Colonic mucosa (tissue), 4 donors: ENCODE measurements around the gene AHCTF1. TPM values are rescaled to one million over a fixed set of nuclear protein-coding genes. Genes with fewer than 3 reads are reported as not detected.
"Not testable (repeated sequence)": the region's sequence is repeated elsewhere in the genome, so short reads cannot be mapped to it uniquely, and the experiment has no call there.

Experiments used
- DNase-seq: peaks from one replicate; pipeline ENCODE4 v3.0.0-alpha.2; 2020
- H3K27ac ChIP-seq: fragments of 200-600 bp; one replicate; pipeline ENCODE4 v1.8.0; 2021
- H3K27me3 ChIP-seq: fragments of 200-600 bp; one replicate; pipeline ENCODE4 v1.8.0; 2021
- H3K36me3 ChIP-seq: fragments of 200-600 bp; one replicate; pipeline ENCODE4 v1.8.0; 2021
- H3K4me1 ChIP-seq: fragments of 200-600 bp; one replicate; pipeline ENCODE4 v1.8.0; 2021; ENCODE audit warnings: mild to moderate bottlenecking
- H3K4me3 ChIP-seq: fragments of 200-600 bp; one replicate; pipeline ENCODE4 v1.8.0; 2021
- H3K9ac ChIP-seq, 2 donors: one replicate each; pipeline ENCODE4 v1.7.0; 2013; ENCODE audit warnings: control low read depth in 2 of 2, low read depth in 2 of 2, low read length in 2 of 2
- H3K9me3 ChIP-seq: fragments of 200-600 bp; one replicate; pipeline ENCODE4 v1.8.0; 2021
- CTCF ChIP-seq: fragments of 200-600 bp; IDR thresholded peaks from one replicate; pipeline ENCODE4 v1.8.0; 2022; ENCODE audit warnings: antibody characterized with exemption, mild to moderate bottlenecking
- intact Hi-C: fragments of 100-400 bp; cut with DNase I; formaldehyde crosslinking; loops from one replicate; pipeline ENCODE4 v1.14.1; 2022
- total RNA-seq, 2 donors: library from RNA; stranded (reverse); fragmentation: NEBNext Ultra II Directional in 1 of 2; extraction: Animal tissue kit (Norgen Biotek cat#: 25700) in 1 of 2; gene quantifications; one replicate each; pipeline ENCODE4 v1.2.1, GENCODE V29; 2021
- donor health status: healthy.
- donor health status: DM: no; HTN: no; CAD: no.
- donor health status: DM: no; HTN: no; CAD: no.

AHCTF1 gene
- total RNA-seq, 2 donors from 2014 or later, result 22.8 to 24.5 TPM

GRCh38 chr1:246828818-246829217 is 102.9 kb downstream of the AHCTF1 start:
- Histone ChIP-seq H3K27ac (no peak overlapping the region), H3K4me3 (no peak overlapping the region), H3K9me3 (no peaks in the 10 kb centered on the region), H3K27me3 (no peaks in the 10 kb centered on the region), H3K9ac (no peak overlapping the region), H3K4me1 (no peaks in the 10 kb centered on the region), H3K36me3 (no peaks in the 10 kb centered on the region)
- no peak for TF ChIP-seq CTCF
- DNase-seq, result no peak
- intact Hi-C loops, result no loop called here

- no peak overlapping the region for H3K9ac ChIP-seq
- H3K4me1 ChIP-seq, result no peaks in the 10 kb centered on the region
- TF ChIP-seq CTCF, result no peak
Measured at GRCh38 chr1:246827396-246827795, 104.4 kb downstream of the AHCTF1 start.

GRCh38 chr1:246825557-246826175 is 106.1 kb downstream of the AHCTF1 start:
- no peaks in the 10 kb centered on the region for H3K27me3 ChIP-seq
- no peak overlapping the region for H3K9ac ChIP-seq
- no peaks in the 10 kb centered on the region for H3K36me3 ChIP-seq
- no peak overlapping the region for H3K27ac ChIP-seq
- intact Hi-C loops, result no loop called here
- no peak overlapping the region for H3K4me3 ChIP-seq
- no peaks in the 10 kb centered on the region for H3K9me3 ChIP-seq
- TF ChIP-seq CTCF, result no peak
- no peaks in the 10 kb centered on the region for H3K4me1 ChIP-seq
- no peak for DNase-seq

More at GRCh38 chr1:246827396-246827795, 104.4 kb downstream of the AHCTF1 start:
- intact Hi-C loops, result no loop called here
- no peaks in the 10 kb centered on the region for H3K9me3 ChIP-seq
- no peak overlapping the region for H3K4me3 ChIP-seq
- no peaks in the 10 kb centered on the region for H3K27me3 ChIP-seq
- H3K27ac ChIP-seq, result no peak overlapping the region
- no peak for DNase-seq
- H3K36me3 ChIP-seq, result no peaks in the 10 kb centered on the region

- TF ChIP-seq CTCF, result no peak
- Histone ChIP-seq H3K4me1 (no peaks in the 10 kb centered on the region), H3K36me3 (no peaks in the 10 kb centered on the region), H3K27ac (no peak overlapping the region), H3K9ac (no peak overlapping the region), H3K9me3 (no peaks in the 10 kb centered on the region), H3K27me3 (no peaks in the 10 kb centered on the region), H3K4me3 (no peak overlapping the region)
- intact Hi-C loops, result no loop called here
- no peak for DNase-seq
Measured at GRCh38 chr1:246824541-246824940, 107.2 kb downstream of the AHCTF1 start.

- intact Hi-C loops, H3K4me3 ChIP-seq, H3K9me3 ChIP-seq, H3K27me3 ChIP-seq, H3K4me1 ChIP-seq, H3K9ac ChIP-seq, DNase-seq, H3K27ac ChIP-seq, H3K36me3 ChIP-seq: not testable (repeated sequence)
Measured at GRCh38 chr1:246822154-246822553, 109.6 kb downstream of the AHCTF1 start.

GRCh38 chr1:246820666-246821065 is 111.1 kb downstream of the AHCTF1 start:
- intact Hi-C loops, result no loop called here
- H3K27me3 ChIP-seq, result no peaks in the 10 kb centered on the region

GRCh38 chr1:246817778-246818177 is 114.0 kb downstream of the AHCTF1 start:
- DNase-seq, H3K36me3 ChIP-seq: not testable (repeated sequence)

More at GRCh38 chr1:246820666-246821065, 111.1 kb downstream of the AHCTF1 start:
- no peak overlapping the region for H3K27ac ChIP-seq
- DNase-seq, result no peak
- H3K4me1 ChIP-seq, result no peaks in the 10 kb centered on the region
- H3K4me3 ChIP-seq, result no peak overlapping the region
- no peak for TF ChIP-seq CTCF
- H3K36me3 ChIP-seq, result no peaks in the 10 kb centered on the region
- no peaks in the 10 kb centered on the region for H3K9me3 ChIP-seq
- H3K9ac ChIP-seq, result no peak overlapping the region

More at GRCh38 chr1:246817778-246818177, 114.0 kb downstream of the AHCTF1 start:
- H3K4me3 ChIP-seq, H3K4me1 ChIP-seq, H3K27me3 ChIP-seq, H3K27ac ChIP-seq, intact Hi-C loops, H3K9ac ChIP-seq, H3K9me3 ChIP-seq: not testable (repeated sequence)
